HepG2 (cell line): ENCODE measurements around the gene THADA. TPM values are rescaled to one million over a fixed set of nuclear protein-coding genes. Genes with fewer than 3 reads are reported as not detected.

ENCODE experiments used
- ASH2L ChIP-seq: fragments of 300-600, 200-600 bp; sonication (generic); IDR thresholded peaks from 2 replicates; pipeline ENCODE4 v1.7.0; 2017; ENCODE audit warnings: low read depth, mild to moderate bottlenecking, moderate library complexity, mixed read lengths, low read length; ENCODE audit not compliant: insufficient read length
- ATAD3A ChIP-seq: sonication (generic); formaldehyde crosslinking; IDR thresholded peaks from 2 replicates; pipeline ENCODE4 v1.4.0; 2020; ENCODE audit warnings: missing genetic modification reagents
- HBP1 ChIP-seq: IDR thresholded peaks from 2 replicates; pipeline ENCODE4 v1.6.1; 2016; ENCODE audit warnings: low read depth, control low read depth
- KDM1A ChIP-seq: IDR thresholded peaks from 2 replicates; pipeline ENCODE4 v1.6.1; 2016; ENCODE audit warnings: missing compliant biosample characterization
- KLF16 ChIP-seq, 2 experiments: sonication (generic) in 1 of 2; formaldehyde crosslinking in 1 of 2; IDR thresholded peaks; 2 replicates each; pipeline versions ENCODE4 v1.6.1 to v1.8.0; 2016 to 2023; ENCODE audit warnings: missing genetic modification reagents in 2 of 2, missing compliant biosample characterization in 1 of 2
- LCORL ChIP-seq, 2 experiments: fragments of 450-650 bp in 1 of 2; sonication (generic) in 1 of 2; formaldehyde crosslinking in 1 of 2; IDR thresholded peaks; 2 replicates each; pipeline versions ENCODE4 v1.5.0 to v1.6.1; 2017 to 2020; ENCODE audit warnings: antibody characterized with exemption in 1 of 2, missing genetic modification reagents in 1 of 2
- MATR3 ChIP-seq: sonication (generic); formaldehyde crosslinking; IDR thresholded peaks from 2 replicates; pipeline ENCODE4 v1.4.0; 2020; ENCODE audit warnings: missing genetic modification reagents
- RFXAP ChIP-seq: sonication (generic); formaldehyde crosslinking; IDR thresholded peaks from 2 replicates; pipeline ENCODE4 v1.4.0; 2020; ENCODE audit warnings: missing genetic modification reagents, borderline replicate concordance
- SAFB2 ChIP-seq: sonication (generic); formaldehyde crosslinking; IDR thresholded peaks from 2 replicates; pipeline ENCODE4 v1.5.1; 2020; ENCODE audit warnings: missing genetic modification reagents, low read depth, mild to moderate bottlenecking, borderline replicate concordance
- SUZ12 ChIP-seq: fragments of 150-350 bp; IDR thresholded peaks from 2 replicates; pipeline ENCODE4 v1.6.1; 2014; ENCODE audit warnings: low read depth, low read length
- TBP ChIP-seq: sonication (generic); formaldehyde crosslinking; IDR thresholded peaks from 2 replicates; pipeline ENCODE4 v1.5.0; 2020; ENCODE audit warnings: missing genetic modification reagents
- TOE1 ChIP-seq: sonication (generic); formaldehyde crosslinking; IDR thresholded peaks from 2 replicates; pipeline ENCODE4 v1.4.0; 2020; ENCODE audit warnings: mild to moderate bottlenecking, missing genetic modification reagents
- ZBTB2 ChIP-seq: sonication (generic); formaldehyde crosslinking; IDR thresholded peaks from 2 replicates; pipeline ENCODE4 v1.8.0; 2022; ENCODE audit warnings: low read depth, missing genetic modification reagents
- ZNF674 ChIP-seq: sonication (generic); formaldehyde crosslinking; IDR thresholded peaks from 2 replicates; pipeline ENCODE4 v1.5.0; 2020; ENCODE audit warnings: low read depth, mild to moderate bottlenecking, missing genetic modification reagents
- polyA plus RNA-seq, 8 experiments: library from polyadenylated mRNA; depleted of rRNA in 3 of 8; stranded (reverse) in 7 of 8; unstranded in 1 of 8; fragments of >200 nt; fragmentation: Illumina TruSeq in 4 of 8; extraction: Trizol in 4 of 8; gene quantifications; 2 replicates each; pipeline versions ENCODE4 v1.2.1 to v1.2.3, GENCODE V29; 2011 to 2016; ENCODE audit warnings: low read depth in 4 of 8, missing spikeins in 1 of 8, mixed read lengths in 1 of 8; ENCODE audit not compliant: insufficient read depth in 1 of 8
- total RNA-seq, 5 experiments: library from RNA; depleted of rRNA; stranded (reverse); fragments of >200 nt; fragmentation: Illumina TruSeq; extraction: Trizol; gene quantifications; 2 replicates each; pipeline ENCODE4 v1.2.3, GENCODE V29; 2016; ENCODE audit warnings: low read depth in 1 of 5
- TF ChIP-seq, protein P1 (sequence below): sonication (generic); formaldehyde crosslinking; IDR thresholded peaks from 2 replicates; pipeline ENCODE4 v1.5.1; 2020; ENCODE audit warnings: mild to moderate bottlenecking, missing genetic modification reagents, moderate library complexity
- TF ChIP-seq, protein P2 (sequence below): sonication (generic); formaldehyde crosslinking; IDR thresholded peaks from 2 replicates; pipeline ENCODE4 v1.4.0; 2020; ENCODE audit warnings: missing genetic modification reagents
- TF ChIP-seq, protein P3 (sequence below): IDR thresholded peaks from 2 replicates; pipeline ENCODE4 v1.6.1; 2012; ENCODE audit warnings: low read depth, low read length, improper control_type of control experiment

THADA gene
- total and polyA plus RNA-seq, 2 of the 13 experiments (the other 11 are each of a cell fraction or from before 2014, with no cell fraction given): 12.7 to 21.7 TPM

DNA sequence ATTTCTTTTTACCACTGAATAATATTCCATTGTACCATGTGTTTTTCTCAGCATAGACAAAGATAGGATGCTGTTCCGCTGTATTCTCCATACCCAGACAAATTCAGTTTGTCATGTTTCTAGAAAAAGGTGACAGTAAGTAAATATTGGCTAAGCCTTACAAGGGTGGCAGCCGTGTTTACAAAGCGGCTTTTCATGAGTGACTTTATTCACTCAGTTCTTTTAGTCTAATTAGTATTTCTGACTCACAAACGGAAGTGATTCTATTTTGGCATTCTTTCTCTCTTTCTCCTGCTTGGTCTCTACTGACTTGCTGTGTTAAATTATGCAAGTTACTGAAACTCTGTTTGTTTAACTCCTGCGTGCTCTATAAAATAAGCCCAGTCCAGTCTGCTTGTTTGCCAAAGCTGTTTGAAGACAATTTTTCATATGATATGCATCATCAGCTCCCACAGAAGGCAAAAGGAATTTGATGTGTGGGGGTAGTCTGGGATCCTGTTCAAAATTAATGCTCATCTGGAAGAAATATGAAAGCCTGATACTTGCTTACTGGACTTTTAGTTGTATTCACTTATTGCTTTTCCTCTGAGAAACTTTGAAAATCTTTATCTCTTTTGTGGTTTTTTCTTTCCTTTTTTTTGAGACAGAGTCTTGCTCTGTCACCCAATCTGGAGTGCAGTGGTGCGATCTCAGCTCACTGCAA is 38.9 kb upstream of the THADA start (continued):
- no peak for TF ChIP-seq ZNF674 (CRISPR knock-in tag)
- no peak for TF ChIP-seq KDM1A (CRISPR knock-in tag)
- no peak for TF ChIP-seq ZBTB2 (CRISPR knock-in tag)
- TF ChIP-seq MATR3 (CRISPR knock-in tag): no peak
- TF ChIP-seq SUZ12: no peak
- TF ChIP-seq RFXAP: no peak
- no peak for TF ChIP-seq TBP
- peak; percentile 60 for TF ChIP-seq ASH2L
- no peak for TF ChIP-seq ATAD3A (CRISPR knock-in tag)
- TF ChIP-seq SAFB2 (CRISPR knock-in tag): no peak
- TF ChIP-seq, protein P1, sequence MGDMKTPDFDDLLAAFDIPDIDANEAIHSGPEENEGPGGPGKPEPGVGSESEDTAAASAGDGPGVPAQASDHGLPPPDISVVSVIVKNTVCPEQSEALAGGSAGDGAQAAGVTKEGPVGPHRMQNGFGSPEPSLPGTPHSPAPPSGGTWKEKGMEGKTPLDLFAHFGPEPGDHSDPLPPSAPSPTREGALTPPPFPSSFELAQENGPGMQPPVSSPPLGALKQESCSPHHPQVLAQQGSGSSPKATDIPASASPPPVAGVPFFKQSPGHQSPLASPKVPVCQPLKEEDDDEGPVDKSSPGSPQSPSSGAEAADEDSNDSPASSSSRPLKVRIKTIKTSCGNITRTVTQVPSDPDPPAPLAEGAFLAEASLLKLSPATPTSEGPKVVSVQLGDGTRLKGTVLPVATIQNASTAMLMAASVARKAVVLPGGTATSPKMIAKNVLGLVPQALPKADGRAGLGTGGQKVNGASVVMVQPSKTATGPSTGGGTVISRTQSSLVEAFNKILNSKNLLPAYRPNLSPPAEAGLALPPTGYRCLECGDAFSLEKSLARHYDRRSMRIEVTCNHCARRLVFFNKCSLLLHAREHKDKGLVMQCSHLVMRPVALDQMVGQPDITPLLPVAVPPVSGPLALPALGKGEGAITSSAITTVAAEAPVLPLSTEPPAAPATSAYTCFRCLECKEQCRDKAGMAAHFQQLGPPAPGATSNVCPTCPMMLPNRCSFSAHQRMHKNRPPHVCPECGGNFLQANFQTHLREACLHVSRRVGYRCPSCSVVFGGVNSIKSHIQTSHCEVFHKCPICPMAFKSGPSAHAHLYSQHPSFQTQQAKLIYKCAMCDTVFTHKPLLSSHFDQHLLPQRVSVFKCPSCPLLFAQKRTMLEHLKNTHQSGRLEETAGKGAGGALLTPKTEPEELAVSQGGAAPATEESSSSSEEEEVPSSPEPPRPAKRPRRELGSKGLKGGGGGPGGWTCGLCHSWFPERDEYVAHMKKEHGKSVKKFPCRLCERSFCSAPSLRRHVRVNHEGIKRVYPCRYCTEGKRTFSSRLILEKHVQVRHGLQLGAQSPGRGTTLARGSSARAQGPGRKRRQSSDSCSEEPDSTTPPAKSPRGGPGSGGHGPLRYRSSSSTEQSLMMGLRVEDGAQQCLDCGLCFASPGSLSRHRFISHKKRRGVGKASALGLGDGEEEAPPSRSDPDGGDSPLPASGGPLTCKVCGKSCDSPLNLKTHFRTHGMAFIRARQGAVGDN (CRISPR knock-in tag): no peak
- TF ChIP-seq, protein P2, sequence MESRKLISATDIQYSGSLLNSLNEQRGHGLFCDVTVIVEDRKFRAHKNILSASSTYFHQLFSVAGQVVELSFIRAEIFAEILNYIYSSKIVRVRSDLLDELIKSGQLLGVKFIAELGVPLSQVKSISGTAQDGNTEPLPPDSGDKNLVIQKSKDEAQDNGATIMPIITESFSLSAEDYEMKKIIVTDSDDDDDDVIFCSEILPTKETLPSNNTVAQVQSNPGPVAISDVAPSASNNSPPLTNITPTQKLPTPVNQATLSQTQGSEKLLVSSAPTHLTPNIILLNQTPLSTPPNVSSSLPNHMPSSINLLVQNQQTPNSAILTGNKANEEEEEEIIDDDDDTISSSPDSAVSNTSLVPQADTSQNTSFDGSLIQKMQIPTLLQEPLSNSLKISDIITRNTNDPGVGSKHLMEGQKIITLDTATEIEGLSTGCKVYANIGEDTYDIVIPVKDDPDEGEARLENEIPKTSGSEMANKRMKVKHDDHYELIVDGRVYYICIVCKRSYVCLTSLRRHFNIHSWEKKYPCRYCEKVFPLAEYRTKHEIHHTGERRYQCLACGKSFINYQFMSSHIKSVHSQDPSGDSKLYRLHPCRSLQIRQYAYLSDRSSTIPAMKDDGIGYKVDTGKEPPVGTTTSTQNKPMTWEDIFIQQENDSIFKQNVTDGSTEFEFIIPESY: 0 out of 2 replicates have a peak, but pooled peaks have one; percentile 10
- peak; percentile 74 for TF ChIP-seq LCORL (IDR thresholded peaks at IDR 0.05)
- TF ChIP-seq LCORL (CRISPR knock-in tag; IDR thresholded peaks at IDR 0.05): peak; percentile 57; the same call in 1 of the 2 replicates
- TF ChIP-seq, protein P3, sequence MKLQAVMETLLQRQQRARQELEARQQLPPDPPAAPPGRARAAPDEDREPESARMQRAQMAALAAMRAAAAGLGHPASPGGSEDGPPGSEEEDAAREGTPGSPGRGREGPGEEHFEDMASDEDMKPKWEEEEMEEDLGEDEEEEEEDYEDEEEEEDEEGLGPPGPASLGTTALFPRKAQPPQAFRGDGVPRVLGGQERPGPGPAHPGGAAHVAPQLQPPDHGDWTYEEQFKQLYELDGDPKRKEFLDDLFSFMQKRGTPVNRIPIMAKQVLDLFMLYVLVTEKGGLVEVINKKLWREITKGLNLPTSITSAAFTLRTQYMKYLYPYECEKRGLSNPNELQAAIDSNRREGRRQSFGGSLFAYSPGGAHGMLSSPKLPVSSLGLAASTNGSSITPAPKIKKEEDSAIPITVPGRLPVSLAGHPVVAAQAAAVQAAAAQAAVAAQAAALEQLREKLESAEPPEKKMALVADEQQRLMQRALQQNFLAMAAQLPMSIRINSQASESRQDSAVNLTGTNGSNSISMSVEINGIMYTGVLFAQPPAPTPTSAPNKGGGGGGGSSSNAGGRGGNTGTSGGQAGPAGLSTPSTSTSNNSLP: peak; percentile 93
- peak; percentile 86; the same call in 1 of the 2 replicates for TF ChIP-seq TOE1 (CRISPR knock-in tag)
- TF ChIP-seq HBP1 (CRISPR knock-in tag): no peak
- peak in 1 of 2 experiments; percentile 94; a peak in 2 of 4 replicates for TF ChIP-seq KLF16 (CRISPR knock-in tag; IDR thresholded peaks at IDR 0.05)
